22Rv1 (cell line): ENCODE measurements around the gene EMX2.

Experiments used
- H3K27ac ChIP-seq: fragments of 450-650 bp; 2 replicates; pipeline ENCODE4 v1.5.1; 2017
- CTCF ChIP-seq: fragments of 450-650 bp; IDR thresholded peaks from 2 replicates; pipeline ENCODE4 v1.5.1; 2017; ENCODE audit warnings: mild to moderate bottlenecking
- ZFX ChIP-seq: fragments of 450-650 bp; IDR thresholded peaks from 2 replicates; pipeline ENCODE4 v1.6.1; 2017; ENCODE audit warnings: antibody characterized with exemption, borderline replicate concordance

Gene EMX2

GRCh38 chr10:117541909-117542705 lies 439 bp upstream of the EMX2 start:
- TF ChIP-seq CTCF (no peak), ZFX (no peak)
- no peak overlapping the region for H3K27ac ChIP-seq

GRCh38 chr10:117543225-117544003 lies 868 bp downstream of the EMX2 start:
- no peak overlapping the region for H3K27ac ChIP-seq
- TF ChIP-seq ZFX (no peak), CTCF (peak; percentile 18)

- TF ChIP-seq ZFX (no peak), CTCF (no peak)
- no peak overlapping the region for H3K27ac ChIP-seq
These were observed 1.6 kb downstream of the EMX2 start for GRCh38 chr10:117544004-117544701.

- no peak overlapping the region for H3K27ac ChIP-seq
- no peak for TF ChIP-seq CTCF
- no peak for TF ChIP-seq ZFX
These were observed 2.2 kb downstream of the EMX2 start for GRCh38 chr10:117544711-117545140.

GRCh38 chr10:117545141-117546019 lies 2.8 kb downstream of the EMX2 start:
- TF ChIP-seq ZFX (no peak), CTCF (no peak)
- H3K27ac ChIP-seq = no peak overlapping the region

- TF ChIP-seq ZFX = no peak
- TF ChIP-seq CTCF = no peak
- H3K27ac ChIP-seq = no peak overlapping the region
These were observed 3.6 kb downstream of the EMX2 start for GRCh38 chr10:117546020-117546580.
